Omental fat pad (tissue), 4 donors: ENCODE results near the gene INSL6. TPM values are rescaled to one million over a fixed set of nuclear protein-coding genes. Genes with fewer than 3 reads are reported as not detected.
"Not testable (repeated sequence)": the region's sequence is repeated elsewhere in the genome, so short reads cannot be mapped to it uniquely, and the experiment has no call there.

ENCODE experiments used
- ATAC-seq: fragments of 150-250 bp; one replicate; pipeline ENCODE4 v1.9.1; 2016; ENCODE audit warnings: mild to moderate bottlenecking, moderate library complexity; ENCODE audit not compliant: low FRiP score
- DNase-seq: peaks from one replicate; pipeline ENCODE4 v3.0.0-alpha.2; 2019; ENCODE audit warnings: low spot score
- CTCF ChIP-seq, 3 donors: fragments of 450-650 bp; IDR thresholded peaks; one replicate each; pipeline ENCODE4 v1.5.1; 2016 to 2017; ENCODE audit warnings: antibody characterized with exemption in 3 of 3, mild to moderate bottlenecking in 3 of 3, moderate library complexity in 2 of 3
- total RNA-seq, 4 donors: library from RNA; depleted of rRNA; stranded (reverse); fragments of >200 nt; gene quantifications; one replicate each; pipeline ENCODE4 v1.1.0, GENCODE V29; 2016

Gene INSL6
- total RNA-seq, 4 donors from 2014 or later = not detected

- DNase-seq = no peak
- TF ChIP-seq CTCF (IDR thresholded peaks at IDR 0.05) = no peak
- ATAC-seq = no peak
Measured at GRCh38 chr9:5188060-5188984, 2.9 kb upstream of the INSL6 start.

GRCh38 chr9:5186416-5187169 is 1.2 kb upstream of the INSL6 start:
- no peak for DNase-seq

GRCh38 chr9:5184776-5185175 is 663 bp downstream of the INSL6 start:
- ATAC-seq = no peak
- no peak for TF ChIP-seq CTCF (IDR thresholded peaks at IDR 0.05)
- DNase-seq = no peak

More at GRCh38 chr9:5186416-5187169, 1.2 kb upstream of the INSL6 start:
- no peak for TF ChIP-seq CTCF (IDR thresholded peaks at IDR 0.05)
- ATAC-seq = no peak

DNA sequence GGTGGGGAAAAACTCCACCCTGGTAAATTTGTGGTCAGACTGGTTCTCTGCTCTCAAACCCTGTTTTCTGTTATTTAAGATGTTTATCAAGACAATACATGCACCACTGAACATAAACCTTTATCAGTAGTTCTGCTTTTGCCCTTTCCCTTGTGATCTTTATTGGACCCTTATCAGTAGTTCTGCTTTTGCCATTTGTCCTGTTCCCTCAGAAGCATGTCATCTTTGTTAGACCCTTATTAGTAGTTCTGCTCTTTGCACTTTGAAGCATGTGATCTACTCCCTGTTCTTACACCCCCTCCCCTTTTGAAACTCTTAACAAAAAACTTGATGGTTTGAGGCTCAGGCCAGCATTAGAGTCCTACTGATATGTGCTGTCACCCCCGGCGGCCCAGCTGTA is 4.8 kb downstream of the INSL6 start:
- DNase-seq, ATAC-seq: not testable (repeated sequence)

- ATAC-seq = no peak
- DNase-seq = no peak
- no peak for TF ChIP-seq CTCF (IDR thresholded peaks at IDR 0.05)
Measured at GRCh38 chr9:5178126-5178805, 7.2 kb downstream of the INSL6 start.

- no peak for TF ChIP-seq CTCF (IDR thresholded peaks at IDR 0.05)
- ATAC-seq (no peak), DNase-seq (no peak)
Measured at GRCh38 chr9:5146241-5146640, 39.2 kb downstream of the INSL6 start.

- ATAC-seq (no peak), DNase-seq (no peak)
- no peak for TF ChIP-seq CTCF (IDR thresholded peaks at IDR 0.05)
Measured at GRCh38 chr9:5144217-5144616, 41.2 kb downstream of the INSL6 start.
